ENCODE results near the gene ERC2.
"Not testable (repeated sequence)": the region's sequence is repeated elsewhere in the genome, so short reads cannot be mapped to it uniquely, and the experiment has no call there.

The ERC2 gene

DNA sequence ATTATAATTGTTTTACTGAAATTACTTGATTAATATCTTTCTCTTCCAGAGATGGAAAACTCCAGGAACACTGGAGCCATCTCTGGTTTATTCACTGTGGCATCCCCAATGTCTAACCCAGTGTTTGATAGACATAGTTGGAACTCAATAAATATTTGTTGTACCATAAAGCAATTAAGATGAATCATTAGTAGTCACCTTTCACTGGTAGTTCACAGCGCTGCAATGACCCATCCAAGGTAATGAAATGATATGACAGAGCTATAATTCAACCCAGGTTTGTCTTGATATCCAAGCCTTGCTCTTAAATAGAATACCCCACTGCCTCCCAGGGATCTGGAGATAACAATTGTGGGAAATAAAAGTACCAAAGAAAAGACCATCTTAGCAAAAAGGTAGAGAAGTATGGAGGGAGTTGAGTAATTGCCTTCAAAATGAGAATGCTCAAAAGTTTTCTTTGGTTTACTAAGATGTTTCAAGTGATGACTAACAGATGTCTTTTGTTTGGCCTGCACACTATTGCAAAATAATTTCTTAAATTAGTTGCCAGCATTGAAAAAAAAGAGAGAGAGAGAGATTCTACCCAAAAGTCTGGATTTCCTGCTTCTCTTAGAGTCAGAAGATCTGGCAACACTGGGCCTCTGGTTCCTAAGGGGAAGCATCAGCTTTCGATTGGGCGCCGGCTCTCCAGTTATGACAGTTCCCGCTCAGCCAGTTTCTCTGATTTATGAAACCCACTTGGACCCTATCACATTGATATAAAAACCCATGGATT is 348.5 kb downstream of the ERC2 start:
- DNase-seq (ENCODE audit: low spot score), result peak; percentile 3

DNA sequence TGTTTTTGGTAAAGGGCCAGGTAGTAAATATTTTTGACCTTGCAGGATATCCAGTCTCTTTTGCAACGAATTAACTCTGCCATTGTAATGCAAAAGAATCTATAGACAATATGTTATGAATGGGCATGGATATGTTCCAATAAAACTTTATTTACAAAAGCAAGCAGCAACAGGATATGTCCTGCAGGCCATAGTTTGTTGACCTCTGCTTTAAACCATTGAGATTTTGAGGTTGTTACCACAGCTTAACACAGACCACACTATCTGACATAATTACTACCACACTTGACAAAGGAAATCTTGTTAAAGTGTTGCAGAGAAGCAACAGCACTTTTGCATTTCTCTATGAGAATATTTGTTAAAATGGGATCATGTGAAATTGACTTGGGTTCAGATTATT is 349.3 kb downstream of the ERC2 start:
- DNase-seq (ENCODE audit: low spot score), result no peak

DNA sequence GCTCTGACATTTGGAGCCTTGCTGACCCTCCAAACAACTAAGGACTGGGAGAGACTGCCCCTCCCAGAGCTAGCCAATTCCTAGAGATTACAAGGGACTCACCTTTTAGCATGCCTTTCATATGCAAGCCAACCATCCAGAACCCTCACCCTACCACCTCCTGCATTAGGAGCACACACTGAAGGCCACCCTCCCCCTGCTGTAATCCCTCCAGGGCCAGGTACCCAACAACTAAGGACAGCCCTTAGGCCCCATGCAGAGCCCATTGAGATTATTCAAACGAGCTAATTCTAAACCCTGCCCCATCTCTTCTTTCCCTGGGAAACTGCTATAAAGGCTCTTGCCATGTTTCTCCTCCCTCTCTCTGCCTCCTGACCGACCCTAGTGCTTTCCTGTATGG is 352.6 kb downstream of the ERC2 start:
- DNase-seq (ENCODE audit: low spot score), result no peak

DNA sequence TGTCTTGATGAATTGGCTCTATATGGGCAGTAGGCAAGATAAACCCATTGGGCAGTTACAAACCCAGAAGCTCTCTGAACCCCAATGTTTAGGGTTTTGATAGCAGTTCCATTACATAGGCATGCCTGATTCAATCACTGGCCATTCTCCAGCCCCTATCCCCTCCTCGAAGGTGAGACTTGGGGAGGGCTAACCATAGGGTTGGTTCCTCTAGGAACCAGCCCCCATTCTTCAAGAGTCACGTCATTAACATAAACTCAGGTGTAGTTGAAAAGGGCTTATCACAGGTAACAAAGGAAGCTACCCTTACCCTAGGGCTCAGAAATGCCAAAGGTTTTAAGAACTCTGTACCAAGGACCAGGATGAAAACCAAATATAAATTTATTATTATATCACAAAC is 353.1 kb downstream of the ERC2 start:
- DNase-seq (ENCODE audit: low spot score), result no peak

DNA sequence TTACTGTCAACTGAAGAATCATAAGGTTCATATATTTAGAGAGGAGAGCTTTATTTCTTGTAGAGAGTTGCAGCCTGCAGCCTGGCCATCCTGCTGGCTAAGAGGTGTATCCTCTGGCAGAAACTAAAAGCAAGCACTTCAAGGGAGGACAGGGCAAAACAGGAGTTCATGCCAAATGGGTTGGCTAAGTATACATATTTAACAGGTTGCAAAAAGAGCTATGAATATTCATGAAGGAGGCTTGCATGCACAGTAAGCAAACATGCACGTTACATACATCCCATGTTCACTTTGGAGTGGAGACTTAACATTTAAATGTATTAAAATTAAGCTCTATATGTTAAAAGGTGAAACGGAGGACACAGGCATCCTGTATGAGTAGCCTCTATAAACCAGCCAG is 354.4 kb downstream of the ERC2 start:
- DNase-seq (ENCODE audit: low spot score), result no peak

DNA sequence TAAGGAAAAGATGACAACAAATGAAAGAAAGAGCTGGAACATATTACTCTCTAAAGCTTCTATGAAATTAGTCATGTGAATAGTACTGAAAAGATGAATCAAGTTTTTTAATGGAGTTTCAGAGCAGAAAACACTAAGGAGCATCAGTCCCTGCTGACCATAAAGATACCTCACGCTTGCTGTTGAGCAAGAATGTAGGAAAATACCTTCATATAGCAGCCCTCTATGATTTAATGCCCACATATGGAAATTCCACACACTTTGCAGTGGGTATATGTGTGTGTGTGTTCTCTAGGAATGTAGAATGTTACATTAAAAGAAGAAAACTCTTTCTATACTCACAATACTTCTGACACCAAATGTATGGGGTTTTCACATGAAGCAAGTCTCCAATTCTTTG is 355.0 kb downstream of the ERC2 start:
- DNase-seq (ENCODE audit: low spot score), result no peak

DNA sequence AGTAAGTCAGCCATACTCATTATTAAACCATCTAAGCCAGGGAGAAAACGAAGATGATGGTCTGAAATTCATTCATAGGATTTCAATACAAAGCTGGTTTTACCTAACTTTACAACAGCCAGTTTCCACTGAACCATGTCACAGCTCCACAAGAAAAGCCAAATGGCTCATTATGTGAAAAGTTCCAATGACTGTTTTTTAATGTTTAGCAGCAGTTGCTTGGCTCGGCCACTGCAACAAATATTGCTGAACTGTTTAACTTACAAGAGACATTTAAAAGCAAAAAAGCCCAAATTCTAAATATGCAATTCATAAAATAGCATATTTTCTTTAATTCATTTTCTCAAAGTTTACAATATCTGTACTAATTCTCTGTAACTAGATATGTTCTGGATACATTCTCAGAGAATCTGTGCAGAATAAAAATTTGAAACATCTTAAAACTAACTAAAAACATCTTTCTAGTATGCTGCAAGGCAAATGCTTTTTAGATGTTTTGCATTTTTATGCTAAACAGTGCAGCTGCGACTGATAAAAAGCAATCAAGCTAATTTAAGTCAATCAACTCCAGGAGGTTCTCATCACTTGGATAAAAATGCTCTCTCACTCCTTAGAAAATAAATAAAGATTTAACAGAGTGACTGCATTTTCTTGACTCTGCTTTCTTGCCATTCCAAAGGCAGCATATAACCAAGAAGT is 356.5 kb downstream of the ERC2 start:
- DNase-seq (ENCODE audit: low spot score), result no peak

DNA sequence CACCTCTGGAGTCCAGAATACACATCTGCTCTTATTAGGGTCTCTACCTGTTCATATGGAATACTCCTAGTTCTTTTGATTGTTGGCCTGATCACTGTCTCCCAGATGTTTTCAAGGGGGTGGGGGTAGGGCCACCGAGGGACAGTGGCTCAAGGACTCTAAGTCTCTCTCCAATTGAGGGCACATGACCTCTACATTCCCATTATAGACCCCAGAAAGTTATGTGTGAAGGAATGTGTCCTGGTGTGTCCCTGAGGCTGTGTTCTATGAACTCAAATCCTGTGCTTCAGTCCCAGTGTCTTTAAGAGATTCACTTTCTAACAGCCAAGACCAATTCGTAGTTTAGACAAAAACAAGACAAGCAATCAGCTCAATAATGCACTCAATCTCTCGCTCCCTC is 357.4 kb downstream of the ERC2 start:
- DNase-seq (ENCODE audit: low spot score), result no peak

DNA sequence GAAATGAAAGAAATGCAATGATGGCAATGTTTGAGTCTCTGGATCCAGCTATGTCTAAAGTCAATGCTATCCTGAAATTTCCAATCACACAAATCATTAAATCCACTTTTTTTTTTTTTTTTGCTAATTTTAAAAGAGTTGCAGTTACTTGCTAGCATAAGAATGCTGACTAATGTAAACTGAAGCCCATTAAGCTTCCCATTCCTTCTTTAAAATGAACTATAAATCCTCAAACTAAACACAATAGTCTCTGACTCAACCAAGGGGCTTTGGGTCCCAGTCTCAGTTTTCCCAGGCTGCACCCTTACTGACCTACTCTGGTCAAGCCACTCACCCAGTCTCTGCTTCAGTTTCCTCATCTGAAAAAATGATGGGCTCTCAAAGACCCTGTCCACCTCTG is 361.1 kb downstream of the ERC2 start:
- DNase-seq (ENCODE audit: low spot score), result no peak

DNA sequence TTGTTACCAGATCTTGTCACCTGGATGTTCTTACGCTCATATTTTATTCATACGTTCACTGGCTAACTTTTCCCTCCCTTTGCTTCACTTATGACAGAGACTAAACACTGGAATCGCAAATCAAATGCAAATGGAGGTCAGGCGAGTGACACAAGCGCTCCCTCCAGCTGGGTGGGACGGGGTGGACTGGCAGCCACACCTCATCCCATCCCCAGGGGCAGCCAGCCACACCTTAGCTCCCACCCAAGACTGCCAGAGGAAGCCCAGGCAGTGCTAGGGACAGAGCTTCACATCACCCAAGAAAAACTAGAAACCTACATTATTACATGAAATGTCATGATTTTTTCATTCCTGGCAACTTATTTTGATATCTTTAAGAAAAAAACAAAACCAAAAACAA is 366.2 kb downstream of the ERC2 start:
- DNase-seq (ENCODE audit: low spot score), result no peak

DNA sequence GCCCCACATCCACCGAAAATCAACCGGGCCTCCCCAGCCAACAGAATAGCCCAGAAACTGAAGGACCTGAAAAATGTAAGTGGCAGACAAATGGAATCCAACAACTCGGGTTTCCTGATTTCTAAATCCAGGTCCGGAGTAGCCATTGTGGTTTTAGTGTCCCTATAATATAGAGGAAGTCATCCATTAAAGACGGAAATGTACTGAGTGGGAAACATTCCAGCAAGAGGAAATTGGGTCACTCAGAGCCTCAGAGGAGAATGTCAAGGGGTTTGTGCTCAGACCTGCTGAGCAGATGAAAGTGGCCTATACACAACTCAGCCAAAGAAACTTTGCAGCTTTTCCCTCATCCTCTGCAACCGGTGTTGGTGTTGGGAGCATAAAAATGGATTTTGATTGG is 366.7 kb downstream of the ERC2 start:
- DNase-seq (ENCODE audit: low spot score), result no peak

DNA sequence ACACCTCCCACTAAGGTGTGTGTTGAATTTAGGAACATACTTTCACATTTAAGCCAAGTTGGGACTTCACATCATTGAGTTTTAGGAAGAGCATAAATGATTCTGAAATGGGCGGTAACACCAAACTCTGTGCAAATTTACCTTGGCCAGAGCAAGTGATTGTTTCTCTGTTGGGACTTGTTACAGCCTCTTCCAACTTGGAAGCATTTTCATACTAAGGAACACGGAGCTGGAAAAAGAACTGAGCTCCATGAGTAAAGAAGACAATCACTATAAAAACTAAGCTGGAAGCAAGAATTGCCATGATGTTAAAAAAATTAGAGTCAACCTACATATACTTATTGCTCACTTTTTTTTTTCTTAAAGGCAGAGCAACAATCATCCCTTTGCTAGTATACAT is 371.3 kb downstream of the ERC2 start:
- no peak for DNase-seq (ENCODE audit: low spot score)

DNA sequence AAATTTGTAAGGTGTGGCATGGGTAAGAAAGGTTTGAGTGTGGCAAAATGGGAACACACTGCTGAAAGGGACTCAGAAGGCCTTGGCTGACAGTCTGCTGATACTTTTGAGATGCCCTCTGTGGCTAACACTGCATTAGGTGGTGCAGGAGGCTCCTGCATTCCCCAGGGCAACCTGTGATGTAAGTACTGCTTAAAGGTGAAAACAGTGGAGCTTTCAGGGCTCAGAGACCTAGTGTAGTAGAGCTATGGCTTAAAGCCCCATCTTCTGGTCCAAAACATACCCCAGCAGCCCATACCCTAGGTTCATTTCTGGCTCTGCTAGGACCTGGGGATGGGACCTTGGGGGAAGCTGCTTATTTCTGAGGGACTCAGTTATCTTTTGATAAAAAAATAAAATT is 374.1 kb downstream of the ERC2 start:
- no peak for DNase-seq (ENCODE audit: low spot score)

DNA sequence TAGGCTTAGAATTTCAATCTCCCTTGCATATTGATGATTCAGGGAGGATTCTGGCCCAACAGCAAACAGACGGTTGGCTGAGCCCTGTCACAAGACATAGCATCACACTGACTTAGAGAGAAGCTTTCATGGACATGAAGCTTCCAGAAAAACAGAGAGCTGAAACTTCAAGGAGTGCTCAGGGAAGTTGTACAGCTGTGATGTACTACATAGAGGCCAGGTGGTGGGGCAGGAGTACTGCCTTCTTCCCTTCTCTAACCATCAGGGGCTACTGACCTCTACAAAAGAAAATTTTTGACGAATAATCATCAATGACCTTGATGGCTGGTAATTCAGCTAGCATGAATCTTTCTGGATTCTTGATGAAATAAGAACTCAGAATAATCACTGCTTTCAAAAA is 378.5 kb downstream of the ERC2 start:
- DNase-seq (ENCODE audit: low spot score), result no peak

DNA sequence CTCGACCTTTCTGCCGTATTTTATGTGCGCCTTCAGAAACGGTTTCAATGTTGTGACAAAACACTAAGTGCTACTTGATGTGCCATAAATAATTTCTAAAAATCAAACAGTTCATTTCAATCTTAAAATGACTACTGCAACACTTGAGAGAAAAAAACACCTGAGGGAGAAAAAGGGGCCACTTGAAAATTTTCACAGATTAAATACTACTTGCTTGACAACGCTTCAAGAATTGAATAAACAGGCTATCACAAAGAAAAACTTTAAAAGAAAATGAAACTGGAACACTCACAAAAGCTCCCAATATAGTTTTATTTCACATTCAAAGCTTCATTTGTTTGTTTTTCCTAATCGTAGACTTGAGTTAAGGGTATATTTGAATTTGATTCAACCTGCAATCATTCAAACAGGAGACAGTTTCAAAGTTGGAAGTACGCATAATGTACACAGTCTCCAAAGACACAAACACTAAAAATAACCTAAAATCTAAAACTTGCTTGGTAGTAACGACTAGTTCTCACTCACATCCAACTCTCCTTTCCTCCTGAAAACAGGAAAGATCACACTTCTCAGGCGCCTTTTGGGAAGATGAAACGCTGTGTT is 380.7 kb downstream of the ERC2 start:
- no peak for DNase-seq (ENCODE audit: low spot score)

DNA sequence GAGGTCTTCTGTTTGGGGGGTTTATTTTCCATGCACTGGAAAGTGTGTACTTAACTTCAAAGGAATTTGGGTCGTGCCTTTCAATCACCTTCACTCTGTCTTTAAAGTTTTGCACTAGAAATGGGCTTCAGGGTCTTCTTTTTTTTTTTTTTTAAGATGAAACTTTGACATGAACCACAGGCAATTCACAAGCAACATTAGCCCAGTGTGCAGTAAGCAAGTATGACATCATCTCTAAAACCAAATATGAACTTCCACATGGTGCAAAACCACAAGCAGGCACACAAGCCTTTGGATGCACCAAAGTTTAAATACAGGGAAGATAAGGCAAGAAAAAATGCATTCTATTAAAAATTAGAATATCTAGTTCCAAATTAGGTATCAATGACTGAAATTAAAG is 381.9 kb downstream of the ERC2 start:
- DNase-seq (ENCODE audit: low spot score), result peak; percentile 11

DNA sequence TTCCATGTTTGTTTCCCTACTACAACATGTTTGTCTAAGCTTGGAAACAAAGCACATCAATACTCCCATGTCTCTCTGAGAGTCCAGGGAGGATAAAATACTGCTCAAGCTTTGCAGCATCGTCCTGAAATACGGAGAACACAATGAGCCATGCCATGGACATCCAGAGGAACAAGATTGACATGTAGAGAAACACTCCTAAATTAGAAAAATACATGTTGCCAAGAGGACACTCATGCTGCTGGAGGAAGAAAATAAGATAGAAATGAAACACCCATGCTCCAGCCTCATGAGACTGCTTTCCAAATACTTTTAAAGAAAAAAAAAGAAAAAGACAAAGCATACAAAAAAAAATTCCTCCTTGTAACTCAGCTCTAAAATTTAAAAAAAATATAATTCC is 387.0 kb downstream of the ERC2 start:
- DNase-seq (ENCODE audit: low spot score), result no peak

DNA sequence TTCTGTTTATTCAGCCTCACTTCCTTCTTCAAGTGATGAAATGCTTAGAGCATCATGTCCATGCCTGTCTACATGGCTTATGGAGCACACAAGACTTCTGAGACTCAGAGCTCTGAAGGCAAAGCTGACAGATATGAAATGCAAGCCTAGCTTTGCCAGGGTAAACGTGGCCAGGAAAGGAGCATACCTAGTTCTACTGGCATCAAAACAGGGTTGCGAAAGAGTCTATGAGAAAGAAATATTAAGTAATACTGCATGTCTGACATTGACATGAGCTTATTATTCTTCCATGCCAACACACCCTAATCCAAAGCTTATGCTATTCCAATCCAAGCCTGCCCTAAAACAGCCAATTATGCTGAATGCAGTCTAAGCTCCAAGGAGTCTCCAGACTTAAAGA is 391.5 kb downstream of the ERC2 start:
- DNase-seq (ENCODE audit: low spot score), result no peak

DNA sequence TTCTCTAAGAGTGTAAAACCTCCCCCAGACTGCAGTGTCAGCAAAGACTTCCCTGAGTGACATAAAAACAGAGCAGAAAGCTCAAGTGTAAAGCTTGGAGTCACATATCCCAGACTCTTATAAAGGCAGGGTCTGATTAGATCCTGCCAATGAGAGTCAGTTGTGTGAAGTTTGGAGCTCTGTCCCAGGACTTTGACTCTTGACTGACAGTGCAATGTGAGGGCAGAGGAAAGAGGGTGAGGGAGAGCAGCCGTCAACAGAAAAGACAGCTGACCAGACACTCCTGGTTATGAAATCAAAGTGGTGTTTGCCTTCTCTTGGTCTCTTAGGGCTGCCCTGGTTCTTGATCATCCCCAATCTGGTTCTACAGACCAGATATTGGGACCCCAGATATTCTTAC is 393.2 kb downstream of the ERC2 start:
- no peak for DNase-seq (ENCODE audit: low spot score)

DNA sequence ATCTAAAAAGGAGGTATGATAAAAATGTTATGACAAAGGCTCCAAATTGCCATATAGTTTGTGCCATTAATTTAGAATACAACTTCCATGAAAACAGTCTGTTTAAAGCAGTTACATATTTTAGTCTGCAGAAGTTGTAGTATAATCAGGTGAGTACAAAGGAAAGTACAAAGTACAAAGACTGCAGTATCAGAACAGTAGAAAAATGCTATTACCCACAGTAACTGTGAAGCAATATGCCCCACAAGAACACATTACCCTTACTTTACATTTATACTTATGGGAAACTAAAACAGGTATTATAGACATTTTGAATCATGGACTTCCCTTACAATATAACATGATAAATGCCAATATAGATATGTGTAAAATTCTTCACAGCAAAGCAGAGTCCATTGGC is 398.5 kb downstream of the ERC2 start:
- DNase-seq (ENCODE audit: low spot score), result no peak

DNA sequence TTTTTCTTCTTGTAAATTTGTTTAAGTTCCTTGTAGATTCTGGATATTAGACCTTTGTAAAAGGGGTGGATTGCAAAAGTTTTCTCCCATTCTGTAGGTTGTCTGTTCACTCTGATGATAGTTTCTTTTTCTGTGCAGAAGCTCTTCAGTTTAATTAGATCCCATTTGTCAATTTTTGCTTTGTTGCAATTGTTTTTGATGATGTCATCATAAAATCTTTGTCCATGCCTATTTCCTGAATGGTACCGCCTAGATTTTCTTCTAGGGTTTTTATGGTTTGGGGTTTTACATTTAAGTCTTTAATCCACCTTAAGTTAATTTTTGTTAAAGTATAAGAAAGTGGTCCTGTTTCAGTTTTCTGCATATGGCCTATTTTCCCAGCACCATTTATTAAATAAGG is 401.9 kb downstream of the ERC2 start:
- DNase-seq (ENCODE audit: low spot score), result not testable (repeated sequence)

DNA sequence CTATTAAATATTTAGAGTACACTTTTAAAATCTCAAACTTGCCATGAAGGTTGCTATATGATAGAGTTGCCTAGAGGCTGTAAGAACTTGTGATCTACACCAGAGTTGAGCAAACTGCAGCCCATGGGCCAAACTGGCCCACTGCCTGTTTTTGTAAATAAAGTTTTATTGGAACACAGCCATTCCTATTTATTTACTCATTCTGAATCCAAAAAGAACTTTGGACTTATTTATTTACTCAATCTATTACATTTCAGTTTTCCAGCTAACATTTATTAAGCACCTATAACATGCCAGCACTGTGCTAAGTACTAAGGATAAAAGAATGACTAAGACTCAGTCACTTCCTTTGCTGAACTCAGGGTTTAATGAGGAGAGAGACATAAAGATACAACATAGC is 403.6 kb downstream of the ERC2 start:
- DNase-seq (ENCODE audit: low spot score), result no peak

DNA sequence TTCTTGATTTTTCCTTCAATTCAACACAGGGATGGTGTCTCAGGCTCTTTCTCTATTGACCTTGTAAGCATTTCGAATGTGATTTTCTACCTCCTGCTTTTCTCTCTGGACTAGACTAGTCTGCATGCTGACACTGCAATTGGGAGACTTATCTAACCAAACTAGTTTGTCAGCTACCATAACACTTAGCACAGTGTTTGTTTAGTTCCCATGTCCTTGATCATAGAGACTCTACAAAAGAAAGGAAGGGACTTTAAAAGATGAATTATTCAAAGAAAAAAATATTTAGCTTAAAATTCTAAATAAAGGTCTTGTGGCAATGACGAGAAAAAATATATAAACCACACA is 407.0 kb downstream of the ERC2 start:
- no peak for DNase-seq (ENCODE audit: low spot score)

All from AG08396 (cell line).